HepG2 (cell line): ENCODE results near the gene ZSCAN21. TPM values are rescaled to one million over a fixed set of nuclear protein-coding genes. Genes with fewer than 3 reads are reported as not detected.

Experiments used
- DMAP1 ChIP-seq: IDR thresholded peaks from 2 replicates; pipeline ENCODE4 v1.6.1; 2016
- ELF4 ChIP-seq: sonication (generic); formaldehyde crosslinking; IDR thresholded peaks from 2 replicates; pipeline ENCODE4 v1.5.0; 2020; ENCODE audit warnings: missing genetic modification reagents, mild to moderate bottlenecking, moderate library complexity, borderline replicate concordance
- KAT8 ChIP-seq: IDR thresholded peaks from 2 replicates; pipeline ENCODE4 v1.6.1; 2016; ENCODE audit warnings: missing genetic modification reagents, missing compliant biosample characterization
- KDM2A ChIP-seq: sonication (generic); formaldehyde crosslinking; IDR thresholded peaks from 2 replicates; pipeline ENCODE4 v1.4.0; 2020; ENCODE audit warnings: low read depth, missing genetic modification reagents, borderline replicate concordance
- KLF13 ChIP-seq: sonication (generic); formaldehyde crosslinking; IDR thresholded peaks from 2 replicates; pipeline ENCODE4 v1.4.0; 2020; ENCODE audit warnings: mild to moderate bottlenecking, missing genetic modification reagents
- MTF1 ChIP-seq: sonication (generic); formaldehyde crosslinking; IDR thresholded peaks from 2 replicates; pipeline ENCODE4 v1.5.0; 2020; ENCODE audit warnings: missing genetic modification reagents
- NAIF1 ChIP-seq: sonication (generic); formaldehyde crosslinking; IDR thresholded peaks from 2 replicates; pipeline ENCODE4 v1.5.0; 2020; ENCODE audit warnings: mild to moderate bottlenecking, missing genetic modification reagents, borderline replicate concordance
- PCBP1 ChIP-seq: fragments of 200-400 bp; formaldehyde crosslinking; IDR thresholded peaks from 2 replicates; pipeline ENCODE4 v1.6.1; 2017; ENCODE audit warnings: mild to moderate bottlenecking, low read depth, low read length, borderline replicate concordance
- POLR2A ChIP-seq, 2 experiments: IDR thresholded peaks; 2 replicates each; pipeline ENCODE4 v1.6.1; 2011; ENCODE audit warnings: low read depth in 2 of 2, low read length in 2 of 2, mild to moderate bottlenecking in 1 of 2, moderate library complexity in 1 of 2; ENCODE audit not compliant: insufficient read depth in 1 of 2
- RBM39 ChIP-seq: fragments of 200-400 bp; formaldehyde crosslinking; IDR thresholded peaks from one replicate; pipeline ENCODE4 v1.6.1; 2018; ENCODE audit warnings: antibody characterized with exemption, mild to moderate bottlenecking, low read depth, low read length; ENCODE audit not compliant: poor library complexity, severe bottlenecking
- SCMH1 ChIP-seq: sonication (generic); formaldehyde crosslinking; IDR thresholded peaks from 2 replicates; pipeline ENCODE4 v1.9.0; 2021; ENCODE audit warnings: missing genetic modification reagents, mild to moderate bottlenecking, borderline replicate concordance
- YEATS2 ChIP-seq: sonication (generic); formaldehyde crosslinking; IDR thresholded peaks from 2 replicates; pipeline ENCODE4 v1.4.0; 2020; ENCODE audit warnings: missing genetic modification reagents, borderline replicate concordance
- ZIK1 ChIP-seq: sonication (generic); formaldehyde crosslinking; IDR thresholded peaks from 2 replicates; pipeline ENCODE4 v1.5.0; 2020; ENCODE audit warnings: mild to moderate bottlenecking, low read depth, missing genetic modification reagents, borderline replicate concordance
- ZNF570 ChIP-seq: sonication (generic); formaldehyde crosslinking; IDR thresholded peaks from 2 replicates; pipeline ENCODE4 v1.4.0; 2020; ENCODE audit warnings: mild to moderate bottlenecking, missing genetic modification reagents, borderline replicate concordance
- polyA plus RNA-seq, 8 experiments: library from polyadenylated mRNA; depleted of rRNA in 3 of 8; stranded (reverse) in 7 of 8; unstranded in 1 of 8; fragments of >200 nt; fragmentation: Illumina TruSeq in 4 of 8; extraction: Trizol in 4 of 8; gene quantifications; 2 replicates each; pipeline versions ENCODE4 v1.2.1 to v1.2.3, GENCODE V29; 2011 to 2016; ENCODE audit warnings: low read depth in 4 of 8, missing spikeins in 1 of 8, mixed read lengths in 1 of 8; ENCODE audit not compliant: insufficient read depth in 1 of 8
- total RNA-seq, 5 experiments: library from RNA; depleted of rRNA; stranded (reverse); fragments of >200 nt; fragmentation: Illumina TruSeq; extraction: Trizol; gene quantifications; 2 replicates each; pipeline ENCODE4 v1.2.3, GENCODE V29; 2016; ENCODE audit warnings: low read depth in 1 of 5
- TF ChIP-seq, protein P1 (sequence below): sonication (generic); formaldehyde crosslinking; IDR thresholded peaks from 2 replicates; pipeline ENCODE4 v1.4.0; 2020; ENCODE audit warnings: missing genetic modification reagents, borderline replicate concordance
- TF ChIP-seq, protein P2 (sequence below): sonication (generic); formaldehyde crosslinking; IDR thresholded peaks from 2 replicates; pipeline ENCODE4 v1.8.1; 2022; ENCODE audit warnings: mild to moderate bottlenecking, missing genetic modification reagents
- TF ChIP-seq, protein P3 (sequence below): sonication (generic); formaldehyde crosslinking; IDR thresholded peaks from 2 replicates; pipeline ENCODE4 v1.4.0; 2020; ENCODE audit warnings: missing genetic modification reagents
- TF ChIP-seq, protein P4 (sequence below): IDR thresholded peaks from 2 replicates; pipeline ENCODE4 v1.6.1; 2016; ENCODE audit warnings: low read depth, control low read depth
- TF ChIP-seq, protein P5 (sequence below): sonication (generic); formaldehyde crosslinking; IDR thresholded peaks from 2 replicates; pipeline ENCODE4 v1.8.1; 2023; ENCODE audit warnings: mild to moderate bottlenecking, missing genetic modification reagents, borderline replicate concordance

ZSCAN21 gene
- total and polyA plus RNA-seq, 2 of the 13 experiments (the other 11 are each of a cell fraction or from before 2014, with no cell fraction given) = 7.0 to 10.0 TPM

DNA sequence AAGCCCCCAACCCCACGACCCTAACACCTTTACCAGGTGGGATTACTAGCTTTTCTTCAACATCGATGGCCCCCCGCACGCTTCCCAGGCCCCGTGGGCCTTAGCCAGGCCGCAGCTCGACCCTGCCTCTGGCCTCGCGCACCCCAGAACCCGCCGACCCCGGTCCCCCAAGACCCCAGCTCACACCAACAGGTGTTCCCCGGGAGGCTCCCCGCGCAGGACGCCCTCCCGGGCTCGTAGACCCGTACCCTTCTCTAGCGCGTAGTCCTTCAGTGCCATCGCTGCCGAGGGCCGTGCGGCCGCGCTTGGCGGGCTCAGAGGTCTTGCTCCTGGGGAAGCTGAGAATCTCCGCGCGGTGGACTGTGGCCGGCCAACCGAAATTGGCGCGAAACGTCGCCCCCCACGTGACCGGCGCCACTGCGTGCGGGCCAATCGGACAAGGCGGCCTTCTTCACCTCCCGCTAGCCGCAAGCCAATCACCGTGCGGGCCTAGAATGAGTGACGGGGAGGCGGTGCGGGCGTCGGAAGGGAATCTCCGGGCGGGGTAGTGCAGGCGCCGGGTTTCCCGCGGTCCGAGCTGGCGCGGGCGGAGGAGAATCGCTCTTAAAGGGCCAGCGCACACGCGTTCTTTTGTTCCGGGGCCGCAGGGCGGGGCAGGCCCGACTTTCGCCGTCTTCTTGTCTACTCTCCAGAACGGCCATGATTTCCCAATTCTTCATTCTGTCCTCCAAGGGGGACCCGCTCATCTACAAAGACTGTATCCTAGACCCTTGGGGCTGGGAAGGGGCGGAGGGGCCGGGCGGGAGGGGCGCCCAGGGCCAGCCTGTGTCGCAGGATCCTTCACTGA, 51.7 kb downstream of the ZSCAN21 start, which contains the start of the genes AP4M1 and MCM7 (continued):
- TF ChIP-seq, protein P1, sequence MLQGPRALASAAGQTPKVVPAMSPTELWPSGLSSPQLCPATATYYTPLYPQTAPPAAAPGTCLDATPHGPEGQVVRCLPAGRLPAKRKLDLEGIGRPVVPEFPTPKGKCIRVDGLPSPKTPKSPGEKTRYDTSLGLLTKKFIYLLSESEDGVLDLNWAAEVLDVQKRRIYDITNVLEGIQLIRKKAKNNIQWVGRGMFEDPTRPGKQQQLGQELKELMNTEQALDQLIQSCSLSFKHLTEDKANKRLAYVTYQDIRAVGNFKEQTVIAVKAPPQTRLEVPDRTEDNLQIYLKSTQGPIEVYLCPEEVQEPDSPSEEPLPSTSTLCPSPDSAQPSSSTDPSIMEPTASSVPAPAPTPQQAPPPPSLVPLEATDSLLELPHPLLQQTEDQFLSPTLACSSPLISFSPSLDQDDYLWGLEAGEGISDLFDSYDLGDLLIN (CRISPR knock-in tag) = peak; percentile 82; the same call in 1 of the 2 replicates
- TF ChIP-seq, protein P2, sequence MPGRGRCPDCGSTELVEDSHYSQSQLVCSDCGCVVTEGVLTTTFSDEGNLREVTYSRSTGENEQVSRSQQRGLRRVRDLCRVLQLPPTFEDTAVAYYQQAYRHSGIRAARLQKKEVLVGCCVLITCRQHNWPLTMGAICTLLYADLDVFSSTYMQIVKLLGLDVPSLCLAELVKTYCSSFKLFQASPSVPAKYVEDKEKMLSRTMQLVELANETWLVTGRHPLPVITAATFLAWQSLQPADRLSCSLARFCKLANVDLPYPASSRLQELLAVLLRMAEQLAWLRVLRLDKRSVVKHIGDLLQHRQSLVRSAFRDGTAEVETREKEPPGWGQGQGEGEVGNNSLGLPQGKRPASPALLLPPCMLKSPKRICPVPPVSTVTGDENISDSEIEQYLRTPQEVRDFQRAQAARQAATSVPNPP = peak; percentile 71; the same call in 1 of the 2 replicates
- no peak for TF ChIP-seq ELF4 (CRISPR knock-in tag)
- TF ChIP-seq, protein P3, sequence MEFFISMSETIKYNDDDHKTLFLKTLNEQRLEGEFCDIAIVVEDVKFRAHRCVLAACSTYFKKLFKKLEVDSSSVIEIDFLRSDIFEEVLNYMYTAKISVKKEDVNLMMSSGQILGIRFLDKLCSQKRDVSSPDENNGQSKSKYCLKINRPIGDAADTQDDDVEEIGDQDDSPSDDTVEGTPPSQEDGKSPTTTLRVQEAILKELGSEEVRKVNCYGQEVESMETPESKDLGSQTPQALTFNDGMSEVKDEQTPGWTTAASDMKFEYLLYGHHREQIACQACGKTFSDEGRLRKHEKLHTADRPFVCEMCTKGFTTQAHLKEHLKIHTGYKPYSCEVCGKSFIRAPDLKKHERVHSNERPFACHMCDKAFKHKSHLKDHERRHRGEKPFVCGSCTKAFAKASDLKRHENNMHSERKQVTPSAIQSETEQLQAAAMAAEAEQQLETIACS (CRISPR knock-in tag) = 0 out of 2 replicates have a peak, but pooled peaks have one; percentile 21
- peak; percentile 67; the same call in 1 of the 2 replicates for TF ChIP-seq DMAP1 (CRISPR knock-in tag)
- TF ChIP-seq SCMH1 (CRISPR knock-in tag) = no peak
- TF ChIP-seq NAIF1 = no peak; the same call in 1 of the 2 replicates
- TF ChIP-seq RBM39 = peak; percentile 62
- TF ChIP-seq KLF13 (CRISPR knock-in tag) = 0 out of 2 replicates have a peak, but pooled peaks have one; percentile 35
- peak; percentile 47 for TF ChIP-seq KDM2A
- TF ChIP-seq PCBP1 = no peak
- peak; percentile 46 for TF ChIP-seq KAT8 (CRISPR knock-in tag)
- TF ChIP-seq YEATS2 (CRISPR knock-in tag) = peak; percentile 87
- TF ChIP-seq, protein P4, sequence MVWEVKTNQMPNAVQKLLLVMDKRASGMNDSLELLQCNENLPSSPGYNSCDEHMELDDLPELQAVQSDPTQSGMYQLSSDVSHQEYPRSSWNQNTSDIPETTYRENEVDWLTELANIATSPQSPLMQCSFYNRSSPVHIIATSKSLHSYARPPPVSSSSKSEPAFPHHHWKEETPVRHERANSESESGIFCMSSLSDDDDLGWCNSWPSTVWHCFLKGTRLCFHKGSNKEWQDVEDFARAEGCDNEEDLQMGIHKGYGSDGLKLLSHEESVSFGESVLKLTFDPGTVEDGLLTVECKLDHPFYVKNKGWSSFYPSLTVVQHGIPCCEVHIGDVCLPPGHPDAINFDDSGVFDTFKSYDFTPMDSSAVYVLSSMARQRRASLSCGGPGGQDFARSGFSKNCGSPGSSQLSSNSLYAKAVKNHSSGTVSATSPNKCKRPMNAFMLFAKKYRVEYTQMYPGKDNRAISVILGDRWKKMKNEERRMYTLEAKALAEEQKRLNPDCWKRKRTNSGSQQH = 0 out of 2 replicates have a peak, but pooled peaks have one; percentile 66
- TF ChIP-seq ZNF570 (CRISPR knock-in tag) = no peak
- no peak for TF ChIP-seq MTF1 (CRISPR knock-in tag)
- TF ChIP-seq, protein P5, sequence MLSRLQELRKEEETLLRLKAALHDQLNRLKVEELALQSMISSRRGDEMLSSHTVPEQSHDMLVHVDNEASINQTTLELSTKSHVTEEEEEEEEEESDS = peak; percentile 87; the same call in 1 of the 2 replicates
- peak; percentile 33; the same call in 1 of the 2 replicates for TF ChIP-seq ZIK1 (CRISPR knock-in tag)
- peak; percentile 57 to 72; a peak in 3 of 4 replicates for TF ChIP-seq POLR2A (IDR thresholded peaks at IDR 0.05; ENCODE audit: insufficient read depth in 1 of 2, low read depth in 2 of 2, low read length in 2 of 2)
